ENCODE results near the gene OLIG1.

OLIG1 gene

DNA sequence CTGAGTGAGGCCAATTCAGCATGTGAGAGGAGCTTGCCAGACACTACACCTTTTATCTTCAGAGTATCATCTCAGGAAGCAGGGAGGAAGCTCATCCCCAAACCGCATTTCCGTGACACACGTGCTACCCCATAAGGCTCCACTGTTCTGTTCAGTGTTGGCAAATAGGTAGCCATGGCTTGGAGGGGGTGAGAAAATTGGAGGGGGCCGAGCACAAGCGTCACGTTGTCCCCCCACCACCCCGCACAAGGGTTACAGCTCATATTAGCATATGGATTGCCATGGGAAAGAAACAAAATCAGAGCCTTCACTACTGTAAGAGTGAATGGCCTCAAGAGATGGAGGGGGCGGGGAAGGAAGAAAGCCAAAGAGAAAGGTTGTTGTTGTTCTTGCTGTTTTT is 46.7 kb downstream of the OLIG1 start:
- TF ChIP-seq EZH2 (IDR thresholded peaks at IDR 0.05), result no peak
- TF ChIP-seq FOXP2 (optimal IDR thresholded peaks at IDR 0.05; ENCODE audit: control extremely low read depth, extremely low read length, insufficient read depth), result no peak
- TF ChIP-seq POLR2AphosphoS5 (IDR thresholded peaks at IDR 0.05; ENCODE audit: borderline replicate concordance, low read depth, low read length), result no peak
- Histone ChIP-seq H3K36me3 (ENCODE audit: insufficient read depth, low read length) (no peaks in the 10 kb centered on the region), H3K27ac (no peak overlapping the region), H3K9me3 (ENCODE audit: low read depth, low read length) (no peaks in the 10 kb centered on the region), H3K4me3 (no peak overlapping the region), H3K9ac (ENCODE audit: insufficient read length) (no peak overlapping the region)
- DNase-seq (ENCODE audit: low read depth, low spot score), result no peak

DNA sequence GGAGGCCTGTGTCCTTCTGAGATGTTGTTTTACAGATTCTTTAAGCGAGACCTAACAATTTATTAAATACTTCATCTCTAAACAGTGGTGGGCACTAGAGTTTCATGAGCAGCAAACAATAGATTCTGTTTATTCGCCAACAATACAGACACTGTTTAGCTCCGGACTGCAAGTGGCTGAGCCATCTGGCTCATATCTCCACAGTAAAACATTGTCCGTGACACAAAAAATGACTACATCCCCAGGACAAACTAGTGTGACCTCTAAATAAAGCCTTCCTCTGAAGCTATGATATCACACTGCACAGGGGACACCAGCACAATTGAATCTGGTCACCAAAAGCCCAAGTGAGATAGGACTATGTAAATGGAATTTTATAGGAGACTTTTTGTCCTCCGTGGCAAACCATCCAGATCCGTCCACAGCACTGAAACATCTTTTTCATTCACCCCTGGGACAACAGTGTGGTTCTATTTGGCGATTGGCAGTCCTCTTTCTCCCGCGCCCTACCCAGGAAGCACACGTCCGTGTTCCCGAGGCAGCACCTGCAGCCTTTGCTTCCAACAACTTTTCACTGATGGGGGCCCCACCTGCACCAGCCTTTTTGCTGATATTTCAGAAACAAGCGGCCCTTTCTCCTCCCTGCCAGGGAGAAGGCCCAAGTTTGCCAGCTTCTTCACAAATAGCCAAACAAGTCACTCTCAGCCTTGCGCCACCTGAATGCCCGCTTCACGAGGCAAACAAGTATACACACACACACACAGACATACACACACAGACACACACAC is 47.4 kb downstream of the OLIG1 start:
- Histone ChIP-seq H3K9ac (ENCODE audit: insufficient read length) (no peak overlapping the region), H3K4me3 (no peak overlapping the region), H3K27ac (no peak overlapping the region), H3K9me3 (ENCODE audit: low read depth, low read length) (no peaks in the 10 kb centered on the region), H3K36me3 (ENCODE audit: insufficient read depth, low read length) (no peaks in the 10 kb centered on the region)
- DNase-seq (ENCODE audit: low read depth, low spot score), result no peak
- TF ChIP-seq FOXP2 (optimal IDR thresholded peaks at IDR 0.05; ENCODE audit: control extremely low read depth, extremely low read length, insufficient read depth) (no peak), EZH2 (IDR thresholded peaks at IDR 0.05) (no peak), POLR2AphosphoS5 (IDR thresholded peaks at IDR 0.05; ENCODE audit: borderline replicate concordance, low read depth, low read length) (no peak)
